Bronchial epithelial cell (primary cell): ENCODE data around the gene MAPK1. TPM values are rescaled to one million over a fixed set of nuclear protein-coding genes. Genes with fewer than 3 reads are reported as not detected.
"Not testable (repeated sequence)": the region's sequence is repeated elsewhere in the genome, so short reads cannot be mapped to it uniquely, and the experiment has no call there.

ENCODE experiments used
- DNase-seq: peaks from one replicate; pipeline ENCODE4 v3.0.0-alpha.2; 2010; ENCODE audit warnings: low read depth
- FAIRE-seq: peaks from 2 replicates; lab custom pipeline; 2011; peaks lifted over from hg19 to GRCh38; lab: Jason Lieb, UNC
- H3K27me3 ChIP-seq: 2 replicates; pipeline ENCODE4 v1.5.1; 2011; ENCODE audit warnings: low read length; ENCODE audit not compliant: control insufficient read depth, insufficient read depth
- H3K36me3 ChIP-seq: 2 replicates; pipeline ENCODE4 v1.5.1; 2011; ENCODE audit warnings: low read length; ENCODE audit not compliant: control insufficient read depth, insufficient read depth
- H3K4me3 ChIP-seq: 2 replicates; pipeline ENCODE4 v1.5.1; 2011; ENCODE audit warnings: mild to moderate bottlenecking, low read depth, low read length, control low read depth
- CTCF ChIP-seq: IDR thresholded peaks from 2 replicates; pipeline ENCODE4 v1.5.1; 2011; ENCODE audit warnings: mild to moderate bottlenecking, moderate library complexity, low read length, control low read depth, inconsistent platforms; ENCODE audit not compliant: insufficient read depth, severe bottlenecking
- total RNA-seq: library from RNA; depleted of rRNA; stranded (reverse); fragments of >200 nt; gene quantifications from 2 replicates; pipeline ENCODE4 v1.2.1, GENCODE V29; 2014

The MAPK1 gene
- total RNA-seq, 1 donor from 2014 or later, result 44.0 TPM

GRCh38 chr22:21791635-21792625 is 75.5 kb downstream of the MAPK1 start:
- TF ChIP-seq CTCF, result no peak
- peaks cover 7% of the 10 kb centered on the region for H3K36me3 ChIP-seq
- H3K27me3 ChIP-seq, result no peaks in the 10 kb centered on the region
- no peak overlapping the region for H3K4me3 ChIP-seq
- peak; percentile 66 for DNase-seq
- no peak for FAIRE-seq

DNA sequence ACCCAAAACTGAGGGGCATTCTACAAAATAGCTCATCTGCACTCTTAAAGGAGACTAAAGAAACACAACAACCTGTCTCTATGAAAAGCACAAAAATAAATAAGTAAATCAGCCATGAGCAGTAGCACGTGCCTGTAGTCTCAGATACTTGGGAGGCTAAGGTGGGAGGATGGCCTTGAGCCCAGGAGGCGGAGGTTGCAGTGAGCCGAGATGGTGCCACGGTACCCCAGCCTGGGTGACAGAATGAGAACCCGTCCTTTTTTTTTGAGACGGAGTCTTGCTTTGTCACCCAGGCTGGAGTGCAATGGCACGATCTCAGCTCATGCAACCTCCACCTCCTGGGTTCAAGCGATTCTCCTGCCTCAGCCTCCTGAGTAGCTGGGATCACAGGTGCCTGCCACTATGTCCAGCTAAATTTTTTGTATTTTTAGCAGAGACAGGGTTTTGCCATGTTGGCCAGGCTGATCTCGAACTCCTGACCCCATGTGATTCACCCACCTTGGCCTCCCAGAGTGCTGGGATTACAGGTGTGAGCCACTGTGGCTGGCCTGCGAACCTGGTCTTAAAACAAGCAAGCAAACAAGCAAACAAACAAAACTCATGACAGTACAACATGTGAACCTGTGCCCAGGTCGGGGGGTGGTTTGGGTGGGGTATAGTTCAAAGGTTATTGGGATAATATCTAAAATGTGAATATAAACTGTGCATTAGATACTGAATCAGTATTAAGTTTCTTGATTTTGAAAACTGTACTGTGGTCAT is 76.4 kb downstream of the MAPK1 start:
- FAIRE-seq, DNase-seq, H3K36me3 ChIP-seq, H3K4me3 ChIP-seq, H3K27me3 ChIP-seq: not testable (repeated sequence)

DNA sequence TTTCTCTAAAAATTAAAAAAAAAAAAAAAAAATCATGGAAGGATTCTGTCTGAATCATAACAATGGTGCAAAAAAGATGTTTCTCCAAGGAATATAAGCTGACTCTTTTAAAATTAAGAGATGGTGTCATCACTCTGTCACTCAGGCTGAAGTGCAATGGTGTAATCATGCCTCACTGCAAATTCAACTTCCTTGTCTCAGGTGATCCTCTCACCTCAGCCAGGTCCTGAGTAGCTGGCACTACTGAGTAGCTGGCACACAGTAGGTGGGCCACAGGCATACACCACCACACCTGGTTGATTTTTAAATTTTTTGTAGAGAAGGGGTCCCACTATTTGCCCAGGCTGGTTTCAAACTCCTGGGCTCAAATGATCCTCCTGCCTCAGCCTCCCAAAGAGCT is 77.1 kb downstream of the MAPK1 start:
- FAIRE-seq (no peak), DNase-seq (peak; percentile 47)
- Histone ChIP-seq H3K4me3 (no peak overlapping the region), H3K27me3 (no peaks in the 10 kb centered on the region), H3K36me3 (peaks cover 7% of the 10 kb centered on the region)
- TF ChIP-seq CTCF, result no peak

DNA sequence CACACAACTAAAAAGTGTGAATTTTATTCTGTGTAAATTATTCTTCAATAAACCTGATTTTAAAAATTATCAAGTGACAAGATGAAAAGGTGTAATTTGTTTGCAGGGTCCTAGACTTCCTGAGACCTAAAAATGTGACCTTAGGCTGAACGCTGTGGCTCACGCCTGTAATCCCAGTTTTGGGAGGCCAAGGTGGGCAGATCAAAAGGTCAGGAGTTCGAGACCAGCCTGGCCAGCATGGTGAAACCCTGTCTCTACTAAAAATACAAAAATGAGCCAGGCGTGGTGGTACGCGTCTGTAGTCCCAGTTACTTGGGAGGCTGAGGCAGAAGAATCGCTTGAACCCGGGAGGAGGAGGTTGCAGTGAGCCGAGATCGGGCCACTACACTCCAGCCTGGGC is 79.9 kb downstream of the MAPK1 start:
- not testable (repeated sequence) for DNase-seq, H3K4me3 ChIP-seq, H3K27me3 ChIP-seq, FAIRE-seq
- peaks cover 11% of the 10 kb centered on the region for H3K36me3 ChIP-seq

DNA sequence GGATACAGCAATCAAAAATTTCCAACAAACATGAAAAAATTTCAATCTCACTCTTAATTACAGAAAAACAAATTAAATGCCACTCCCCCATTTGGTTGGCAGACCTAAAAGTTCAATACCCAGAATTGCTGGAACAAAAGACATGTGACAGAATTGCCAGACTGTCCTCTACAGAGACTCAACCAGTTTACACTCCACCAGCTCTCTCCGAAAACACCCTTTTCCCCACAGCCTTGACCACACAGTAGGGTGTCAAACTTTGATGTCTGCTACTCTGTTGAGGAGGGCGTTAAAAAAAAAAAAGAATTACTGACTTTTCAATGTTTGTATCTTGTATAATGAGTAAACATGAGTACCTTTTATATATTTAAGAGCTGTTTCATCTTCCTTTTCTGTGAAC is 87.2 kb downstream of the MAPK1 start:
- DNase-seq (no peak), FAIRE-seq (no peak)
- Histone ChIP-seq H3K27me3 (no peaks in the 10 kb centered on the region), H3K4me3 (no peak overlapping the region), H3K36me3 (peaks cover 7% of the 10 kb centered on the region)
- no peak for TF ChIP-seq CTCF

DNA sequence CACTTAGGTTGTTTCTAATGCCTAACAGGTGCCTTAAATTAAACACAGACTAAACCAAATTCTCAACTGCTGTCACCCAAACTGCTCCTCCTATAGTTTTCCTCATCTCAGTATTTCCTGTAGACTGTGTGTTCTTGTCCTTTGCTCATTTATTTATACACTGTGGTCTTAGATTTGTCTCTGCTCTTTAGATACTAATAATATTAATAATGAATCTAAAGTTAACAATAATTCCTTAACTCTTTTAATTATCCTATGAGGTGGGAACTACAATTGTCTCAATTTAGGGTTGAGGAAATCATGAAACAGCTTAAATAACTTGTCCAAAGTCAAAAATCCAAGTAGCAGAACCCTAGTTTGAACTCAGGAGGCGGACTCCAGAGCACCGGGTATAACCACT is 88.0 kb downstream of the MAPK1 start:
- H3K36me3 ChIP-seq, result peaks cover 6% of the 10 kb centered on the region
- DNase-seq (no peak), FAIRE-seq (no peak)
- no peaks in the 10 kb centered on the region for H3K27me3 ChIP-seq
- no peak for TF ChIP-seq CTCF
- H3K4me3 ChIP-seq, result no peak overlapping the region
